Activated CD8-positive, alpha-beta memory T cell treated with anti-CD3 and anti-CD28 coated beads, Interleukin-2, amount 50 U/mL, for 1 hour (primary cell): ENCODE results near the gene HSPA6.
A peak's percentile ranks its signal among the peaks of the same experiment; 100 is the strongest.
"Not testable (repeated sequence)": the region's sequence is repeated elsewhere in the genome, so short reads cannot be mapped to it uniquely, and the experiment has no call there.

Experiments used
- DNase-seq: peaks from one replicate; pipeline ENCODE4 v3.0.0-alpha.2; 2020; ENCODE audit errors: extremely low read depth

HSPA6 gene

DNA sequence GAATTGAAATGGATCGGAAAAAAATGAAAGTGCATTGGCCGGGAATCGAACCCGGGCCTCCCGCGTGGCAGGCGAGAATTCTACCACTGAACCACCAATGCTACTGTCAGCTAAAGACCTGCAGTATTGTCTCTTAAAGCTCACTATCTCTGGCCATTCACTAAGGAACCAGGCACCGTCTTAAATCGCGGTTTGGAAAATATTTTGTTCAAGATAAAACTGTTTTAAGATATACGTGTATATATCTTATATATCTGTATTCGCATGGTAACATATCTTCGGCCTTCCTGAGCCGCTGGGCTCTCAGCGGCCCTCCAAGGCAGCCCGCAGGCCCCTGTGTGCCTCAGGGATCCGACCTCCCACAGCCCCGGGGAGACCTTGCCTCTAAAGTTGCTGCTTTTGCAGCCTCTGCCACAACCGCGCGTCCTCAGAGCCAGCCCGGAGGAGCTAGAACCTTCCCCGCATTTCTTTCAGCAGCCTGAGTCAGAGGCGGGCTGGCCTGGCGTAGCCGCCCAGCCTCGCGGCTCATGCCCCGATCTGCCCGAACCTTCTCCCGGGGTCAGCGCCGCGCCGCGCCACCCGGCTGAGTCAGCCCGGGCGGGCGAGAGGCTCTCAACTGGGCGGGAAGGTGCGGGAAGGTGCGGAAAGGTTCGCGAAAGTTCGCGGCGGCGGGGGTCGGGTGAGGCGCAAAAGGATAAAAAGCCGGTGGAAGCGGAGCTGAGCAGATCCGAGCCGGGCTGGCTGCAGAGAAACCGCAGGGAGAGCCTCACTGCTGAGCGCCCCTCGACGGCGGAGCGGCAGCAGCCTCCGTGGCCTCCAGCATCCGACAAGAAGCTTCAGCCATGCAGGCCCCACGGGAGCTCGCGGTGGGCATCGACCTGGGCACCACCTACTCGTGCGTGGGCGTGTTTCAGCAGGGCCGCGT is at the start of gene HSPA6:
Gene HSPA6 (plus strand): TSS at position 724 of the 925 bp plus-strand sequence. CDS start 119 bp downstream, at position 843.
- DNase-seq = peak; percentile 53

- DNase-seq = not testable (repeated sequence)
Observed at GRCh38 chr1:161477711-161478110, 46.6 kb upstream of the HSPA6 start.

- DNase-seq = no peak
Observed at GRCh38 chr1:161478985-161479384, 45.4 kb upstream of the HSPA6 start.

DNA sequence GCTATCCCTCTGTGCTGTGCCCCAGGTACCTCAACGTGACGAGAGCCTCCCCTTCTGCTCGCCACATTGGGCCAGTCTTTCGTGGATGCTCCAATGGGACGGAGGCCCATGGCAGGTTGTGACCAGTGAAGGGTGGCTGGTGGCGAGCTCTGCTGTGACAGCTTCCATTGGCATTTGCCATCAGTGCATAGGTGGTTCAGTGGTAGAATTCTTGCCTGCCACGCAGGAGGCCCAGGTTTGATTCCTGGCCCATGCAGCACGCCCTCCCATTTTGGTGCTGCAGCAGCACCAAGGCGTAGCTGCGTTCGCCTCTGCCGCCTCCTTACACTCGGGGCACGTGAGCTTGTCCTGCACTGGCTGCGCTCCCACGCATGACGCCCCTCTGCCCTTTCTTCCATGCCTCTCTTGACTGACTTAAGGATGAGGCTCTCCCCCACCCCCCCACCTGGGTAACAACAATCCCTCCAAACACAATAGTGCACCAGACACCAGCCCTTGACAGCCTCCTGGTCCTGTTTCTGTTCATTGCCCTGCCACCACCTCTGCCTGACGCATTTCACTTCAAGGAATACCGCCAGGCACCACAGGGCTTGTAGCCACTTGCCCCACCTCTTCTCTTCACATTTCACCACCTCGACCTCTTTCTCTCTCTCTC is 43.8 kb upstream of the HSPA6 start:
- DNase-seq = no peak

DNA sequence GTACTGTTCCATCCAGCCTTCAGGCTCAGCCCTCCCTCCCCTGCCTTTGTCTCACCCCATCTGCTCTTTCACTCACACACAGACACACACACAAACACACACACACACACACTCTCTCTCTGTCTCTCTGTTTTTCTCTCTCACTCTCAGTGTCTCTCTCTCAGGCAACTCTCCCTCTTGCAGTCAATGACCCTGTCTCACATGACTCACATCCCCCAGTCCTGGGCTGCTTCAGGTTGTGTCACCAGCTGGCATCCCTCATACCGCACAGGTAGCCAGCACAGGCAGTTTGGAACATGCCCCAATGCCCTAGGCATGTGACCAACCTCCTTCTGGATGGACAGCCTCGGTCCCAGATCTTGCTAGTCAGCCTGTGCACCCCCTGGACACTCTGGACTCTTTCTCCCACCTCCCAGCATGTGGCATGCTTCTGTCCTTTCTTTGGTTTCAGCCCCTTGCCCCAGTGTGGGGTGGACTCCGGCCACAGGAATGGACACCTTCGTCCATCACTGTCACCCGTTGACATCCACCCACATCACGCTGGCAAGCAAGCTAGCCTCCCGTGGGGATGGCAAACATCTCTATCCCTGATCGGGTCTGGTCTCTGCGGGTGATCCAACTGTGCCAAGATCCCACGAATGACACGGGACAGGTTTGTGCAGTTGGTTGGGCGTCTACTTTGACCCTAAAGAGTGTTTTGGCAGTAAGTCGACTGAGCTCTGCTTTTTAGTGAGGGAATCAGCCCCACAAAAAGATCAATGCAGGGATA is 42.5 kb upstream of the HSPA6 start:
- DNase-seq = no peak

DNA sequence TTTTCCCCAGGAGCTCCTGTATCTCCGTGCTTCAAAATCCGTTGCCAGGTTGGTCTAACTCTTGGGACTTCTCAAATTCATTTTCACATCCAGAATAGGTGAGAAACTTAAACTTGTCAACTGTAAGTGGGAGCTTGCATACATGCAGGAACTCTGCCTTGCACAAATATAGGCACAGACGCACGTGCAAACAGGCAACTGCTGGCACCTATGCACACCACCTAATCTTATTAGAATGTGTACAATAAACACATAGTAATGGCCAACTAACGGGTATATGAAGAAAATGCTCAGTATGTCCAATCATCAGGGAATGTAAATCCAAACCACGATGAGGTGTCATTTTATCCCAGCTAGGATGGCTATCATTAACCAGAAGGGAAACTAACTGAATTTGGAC is 41.7 kb upstream of the HSPA6 start:
- DNase-seq = no peak

GRCh38 chr1:161483361-161483760 is 41.0 kb upstream of the HSPA6 start:
- no peak for DNase-seq

DNA sequence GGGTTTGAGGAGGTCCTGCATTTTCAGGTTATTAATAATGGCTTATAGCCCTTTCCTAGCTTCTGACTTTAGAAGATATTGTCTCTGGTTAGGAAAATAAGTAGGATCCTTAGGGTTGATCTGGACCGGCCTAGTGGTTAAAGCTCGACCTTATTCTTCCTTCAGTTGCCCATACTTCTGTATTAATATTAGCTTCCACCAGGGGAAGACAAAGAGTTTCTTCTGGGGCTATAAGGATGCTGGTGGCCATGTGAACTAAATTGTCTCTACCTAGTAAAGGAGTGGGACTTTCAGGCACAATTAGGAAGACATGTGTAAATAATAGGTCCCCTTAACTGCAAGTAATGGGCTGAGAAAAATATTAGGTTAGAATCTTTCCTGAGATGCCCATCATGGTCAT is 39.7 kb upstream of the HSPA6 start:
- DNase-seq = no peak

DNA sequence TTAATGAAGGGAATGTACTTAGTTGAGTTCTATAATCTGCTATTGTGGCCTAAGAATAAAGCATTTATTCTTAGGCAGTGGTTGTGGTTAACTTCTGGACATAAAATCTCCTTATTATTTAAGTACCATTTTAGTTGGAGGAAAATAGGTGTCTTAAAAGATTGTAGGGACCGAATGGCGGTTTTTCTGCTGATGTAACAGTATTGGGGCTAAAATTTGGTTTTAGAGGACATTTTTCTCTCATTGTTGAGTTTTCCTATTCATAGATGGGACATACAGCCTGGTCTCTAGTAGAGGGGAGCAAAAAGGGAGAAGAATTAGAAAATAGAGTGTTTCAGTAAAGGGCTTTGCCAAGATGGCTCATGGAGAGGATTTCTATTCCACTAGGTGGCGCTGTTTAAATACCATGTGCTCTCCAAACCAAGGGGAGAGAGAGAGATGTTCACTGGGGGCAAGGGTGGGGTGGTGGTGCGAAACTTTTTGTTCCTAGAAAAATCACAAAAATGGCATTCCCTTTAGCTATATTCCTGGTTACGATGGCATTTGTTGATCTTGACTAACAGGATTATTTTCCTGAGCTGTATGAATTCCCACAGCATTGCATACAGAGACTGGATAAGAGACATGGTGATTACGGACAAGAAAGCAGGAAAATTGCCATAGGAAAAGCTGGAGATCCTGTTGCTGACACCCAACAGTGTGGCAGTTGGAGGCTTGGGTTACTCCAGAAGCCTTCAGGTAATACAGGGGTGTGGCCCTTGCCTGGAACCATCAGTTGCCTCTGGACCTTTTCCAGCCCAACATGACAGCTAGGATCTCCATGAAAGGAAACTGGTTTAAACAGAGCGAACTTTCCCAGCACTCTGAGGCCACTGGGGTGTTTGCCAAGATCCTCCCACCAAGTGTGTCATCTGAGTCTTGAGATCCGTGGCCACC is 37.3 kb upstream of the HSPA6 start:
- peak; percentile 9 for DNase-seq

DNA sequence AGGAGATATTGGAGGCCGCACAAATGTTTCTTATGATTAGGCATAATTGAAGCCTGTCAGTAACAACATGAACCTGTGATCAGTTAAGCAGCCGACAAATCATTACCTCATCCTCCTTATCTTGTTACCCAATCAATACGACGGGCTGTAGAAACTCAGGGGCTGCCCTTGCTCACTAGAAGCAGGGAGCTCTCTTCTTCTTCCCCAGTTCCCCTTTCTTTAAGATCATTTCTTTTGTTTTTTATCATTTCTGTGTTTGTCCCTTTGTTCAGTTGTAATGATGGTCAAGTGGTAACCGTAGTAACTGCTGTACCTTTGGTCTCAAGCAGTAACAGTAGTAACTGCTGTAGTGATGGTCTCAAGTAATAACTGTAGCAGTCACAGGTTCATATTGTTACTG is 32.9 kb upstream of the HSPA6 start:
- no peak for DNase-seq

GRCh38 chr1:161492827-161493226 is 31.5 kb upstream of the HSPA6 start:
- no peak for DNase-seq

DNA sequence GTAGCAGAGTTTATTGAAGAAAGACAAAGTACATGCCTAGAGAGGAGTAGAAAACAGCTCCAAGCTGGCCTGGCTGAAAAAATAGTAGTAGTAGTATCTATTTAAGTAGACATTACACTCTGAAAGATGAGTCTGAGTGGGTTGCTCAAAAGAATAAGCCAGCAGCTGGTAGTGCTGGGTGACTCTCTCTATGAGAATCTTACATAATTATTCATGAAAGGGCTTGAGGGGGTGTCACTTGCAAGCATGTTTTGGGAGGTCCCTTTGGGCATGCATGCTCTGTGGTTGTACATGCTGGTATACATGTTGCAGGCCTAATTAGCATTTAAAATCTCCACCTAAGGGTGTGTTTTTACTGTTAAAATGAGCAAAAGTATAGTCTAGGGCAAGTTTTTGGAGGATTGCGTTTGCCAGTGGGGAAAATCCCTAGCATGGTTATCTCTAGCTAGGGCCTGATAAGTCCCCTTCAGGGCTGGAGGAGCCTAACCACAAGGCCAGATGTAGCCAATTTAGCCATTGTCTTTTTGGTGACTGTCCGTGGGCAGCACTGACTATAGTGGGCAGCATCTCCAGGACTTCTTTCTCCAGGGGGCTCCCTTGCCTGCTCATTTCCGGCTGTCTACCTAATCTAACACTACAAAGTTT is 30.1 kb upstream of the HSPA6 start:
- DNase-seq = no peak

GRCh38 chr1:161495490-161495889 is 28.9 kb upstream of the HSPA6 start:
- no peak for DNase-seq

GRCh38 chr1:161497961-161498360 is 26.4 kb upstream of the HSPA6 start:
- no peak for DNase-seq

- no peak for DNase-seq
Observed at GRCh38 chr1:161498646-161499045, 25.7 kb upstream of the HSPA6 start.

DNA sequence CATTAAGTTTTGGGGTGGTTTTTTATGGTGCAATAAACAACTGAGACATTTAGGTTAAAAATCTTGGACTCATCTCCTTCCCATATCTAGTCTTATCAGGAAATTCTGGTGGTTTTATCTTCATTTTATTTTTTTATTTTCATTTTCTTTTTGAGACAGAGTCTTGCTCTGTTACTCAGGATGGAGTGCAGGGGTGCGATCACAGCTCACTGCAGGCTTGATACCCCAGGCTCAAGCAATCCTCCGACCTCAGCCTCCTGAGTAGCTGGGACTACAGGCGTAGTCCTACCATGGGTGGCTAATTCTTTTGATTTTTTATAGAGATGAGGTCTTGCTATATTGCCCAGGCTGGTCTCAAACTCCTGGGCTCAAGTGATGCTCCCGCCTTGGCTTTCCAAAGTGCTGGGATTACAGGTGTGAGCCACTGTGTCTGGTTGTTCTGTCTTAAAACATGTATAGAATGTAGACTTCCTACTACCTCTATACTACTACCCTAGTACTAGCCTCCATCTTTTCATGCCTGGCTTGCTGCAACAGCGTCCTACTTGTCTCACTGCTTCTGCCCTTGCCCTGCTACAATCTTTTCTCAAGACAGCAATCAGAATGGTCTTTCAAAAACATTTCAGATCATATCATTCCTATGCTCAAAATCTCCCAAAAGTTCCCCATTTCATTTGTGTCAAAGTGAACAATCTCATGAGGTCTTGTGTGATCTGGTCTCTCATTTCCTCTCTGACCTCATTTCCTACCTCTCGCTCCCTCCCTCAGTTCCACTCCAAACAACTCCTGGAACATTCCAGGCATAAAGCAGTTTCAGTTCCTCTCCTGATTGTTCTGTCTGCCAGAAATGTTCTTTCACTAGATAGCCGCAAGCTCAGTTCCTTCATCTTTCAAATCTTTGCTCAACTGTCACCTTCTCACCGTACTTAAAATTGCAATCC is 25.0 kb upstream of the HSPA6 start:
- no peak for DNase-seq

GRCh38 chr1:161501234-161501633 is 23.1 kb upstream of the HSPA6 start:
- no peak for DNase-seq

DNA sequence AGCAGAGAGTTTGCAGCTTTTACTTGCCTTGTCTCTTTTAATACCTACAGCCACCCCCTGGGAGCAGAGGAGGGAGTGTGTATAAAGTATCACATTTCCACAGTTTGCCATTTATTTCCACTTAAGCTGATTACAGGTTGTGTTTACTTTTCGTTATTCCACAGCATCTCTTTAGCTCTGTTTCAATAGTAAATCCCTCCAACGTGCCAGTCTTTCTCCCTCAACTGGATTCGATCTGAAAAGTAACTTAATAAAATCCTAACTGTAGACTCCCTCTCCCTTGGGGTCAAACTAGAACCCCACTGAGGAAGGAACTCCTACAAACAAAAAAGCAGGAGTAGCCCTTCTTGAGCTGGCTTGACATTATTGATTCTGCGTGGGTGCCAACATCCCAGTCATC is 22.2 kb upstream of the HSPA6 start:
- no peak for DNase-seq

GRCh38 chr1:161502641-161503393 is 21.5 kb upstream of the HSPA6 start:
- no peak for DNase-seq
